Karpas-422 (cell line): Measurements from ENCODE around the gene APOBEC3G. TPM values are rescaled to one million over a fixed set of nuclear protein-coding genes. Genes with fewer than 3 reads are reported as not detected.
"Not testable (repeated sequence)": the region's sequence is repeated elsewhere in the genome, so short reads cannot be mapped to it uniquely, and the experiment has no call there.

Experiments
- DNase-seq: peaks from one replicate; pipeline ENCODE4 v3.0.0-alpha.2; 2015
- H2AFZ ChIP-seq: fragments of 200-600 bp; sonication (generic); 2 replicates; pipeline ENCODE4 v1.6.1; 2014; ENCODE audit warnings: antibody characterized with exemption, low read length, mixed read lengths
- H3K27ac ChIP-seq: fragments of 200-600 bp; sonication (generic); 2 replicates; pipeline ENCODE4 v1.5.1; 2014; ENCODE audit warnings: mild to moderate bottlenecking, low read length, moderate library complexity
- H3K27me3 ChIP-seq: fragments of 200-600 bp; sonication (generic); 2 replicates; pipeline ENCODE4 v1.6.1; 2014; ENCODE audit warnings: low read length, mixed read lengths
- H3K36me3 ChIP-seq: fragments of 200-600 bp; sonication (generic); 2 replicates; pipeline ENCODE4 v1.6.1; 2014; ENCODE audit warnings: low read length, mixed read lengths; ENCODE audit not compliant: insufficient read depth
- H3K4me1 ChIP-seq: fragments of 200-600 bp; sonication (generic); 2 replicates; pipeline ENCODE4 v1.6.1; 2014; ENCODE audit warnings: mild to moderate bottlenecking, low read length, mixed read lengths
- H3K4me2 ChIP-seq: fragments of 200-600 bp; sonication (generic); 2 replicates; pipeline ENCODE4 v1.6.1; 2014; ENCODE audit warnings: low read length, low read depth, mild to moderate bottlenecking; ENCODE audit not compliant: poor library complexity, severe bottlenecking
- H3K4me3 ChIP-seq: fragments of 200-600 bp; sonication (generic); 2 replicates; pipeline ENCODE4 v1.5.1; 2014; ENCODE audit warnings: mild to moderate bottlenecking, antibody characterized with exemption, low read length, mixed read lengths
- H3K79me2 ChIP-seq: fragments of 200-600 bp; sonication (generic); 2 replicates; pipeline ENCODE4 v1.6.1; 2014; ENCODE audit warnings: mild to moderate bottlenecking, low read length, mixed read lengths
- H3K9ac ChIP-seq: fragments of 200-600 bp; sonication (generic); 2 replicates; pipeline ENCODE4 v1.6.0; 2014; ENCODE audit warnings: low read length
- H3K9me2 ChIP-seq: fragments of 200-600 bp; sonication (generic), shearing (Covaris generic); replicated peaks from 2 replicates; pipeline ENCODE4 v1.6.0; 2014; ENCODE audit warnings: mild to moderate bottlenecking, low read length, moderate library complexity; ENCODE audit not compliant: insufficient read depth
- H3K9me3 ChIP-seq: fragments of 300-700, 200-600 bp; sonication (generic); 2 replicates; pipeline ENCODE4 v1.6.1; 2014; ENCODE audit warnings: low read length, mixed read lengths
- H4K20me1 ChIP-seq: fragments of 200-600 bp; sonication (generic); 2 replicates; pipeline ENCODE4 v1.6.1; 2014; ENCODE audit warnings: mild to moderate bottlenecking, antibody characterized with exemption, low read length, low read depth; ENCODE audit not compliant: insufficient read depth
- total RNA-seq: library from RNA; depleted of rRNA; stranded (reverse); fragments of >200 nt; shearing (Covaris generic); gene quantifications from 2 replicates; pipeline ENCODE4 v1.2.3, GENCODE V29; 2014; ENCODE audit warnings: low replicate concordance

Gene APOBEC3G
- total RNA-seq, 1 experiment from 2014 or later: 6.5 TPM

GRCh38 chr22:39073981-39074380 is 3.1 kb upstream of the APOBEC3G start:
- no peak for DNase-seq
- H3K9me3 ChIP-seq: no peaks in the 10 kb centered on the region
- no peak overlapping the region for H3K9ac ChIP-seq
- H3K27ac ChIP-seq: no peak overlapping the region
- H4K20me1 ChIP-seq: no peaks in the 10 kb centered on the region
- no peaks in the 10 kb centered on the region for H3K36me3 ChIP-seq
- peaks cover 16% of the 10 kb centered on the region for H3K4me1 ChIP-seq
- no peaks in the 10 kb centered on the region for H3K79me2 ChIP-seq
- H3K27me3 ChIP-seq: no peaks in the 10 kb centered on the region
- H2AFZ ChIP-seq: no peak overlapping the region
- no peak overlapping the region for H3K4me2 ChIP-seq
- no peaks in the 10 kb centered on the region for H3K9me2 ChIP-seq
- H3K4me3 ChIP-seq: no peak overlapping the region

GRCh38 chr22:39076155-39077025 is 685 bp upstream of the APOBEC3G start:
- H4K20me1 ChIP-seq, H3K36me3 ChIP-seq, H3K4me2 ChIP-seq, H3K9ac ChIP-seq, H3K9me2 ChIP-seq, H2AFZ ChIP-seq, H3K4me3 ChIP-seq, H3K27me3 ChIP-seq, DNase-seq, H3K79me2 ChIP-seq, H3K27ac ChIP-seq, H3K9me3 ChIP-seq: not testable (repeated sequence)
- H3K4me1 ChIP-seq: peaks cover 16% of the 10 kb centered on the region

GRCh38 chr22:39077912-39078311 is 837 bp downstream of the APOBEC3G start:
- H3K27ac ChIP-seq, H4K20me1 ChIP-seq, H3K4me3 ChIP-seq, H3K9me2 ChIP-seq, H3K79me2 ChIP-seq, H2AFZ ChIP-seq, H3K9me3 ChIP-seq, H3K27me3 ChIP-seq, DNase-seq, H3K9ac ChIP-seq, H3K36me3 ChIP-seq, H3K4me1 ChIP-seq, H3K4me2 ChIP-seq: not testable (repeated sequence)

- Histone ChIP-seq H3K27ac (no peak overlapping the region), H4K20me1 (no peaks in the 10 kb centered on the region), H3K4me3 (no peak overlapping the region), H3K4me2 (no peak overlapping the region), H3K79me2 (no peaks in the 10 kb centered on the region), H3K36me3 (no peaks in the 10 kb centered on the region), H3K9me2 (no peaks in the 10 kb centered on the region), H3K27me3 (no peaks in the 10 kb centered on the region), H3K4me1 (peaks cover 6% of the 10 kb centered on the region), H3K9me3 (no peaks in the 10 kb centered on the region), H2AFZ (no peak overlapping the region), H3K9ac (no peak overlapping the region)
- DNase-seq: no peak
Measured at GRCh38 chr22:39078329-39078728, 1.3 kb downstream of the APOBEC3G start.

- not testable (repeated sequence) for H3K36me3 ChIP-seq, H3K4me3 ChIP-seq, H4K20me1 ChIP-seq, H3K4me1 ChIP-seq, H3K9ac ChIP-seq, H3K27ac ChIP-seq, H3K4me2 ChIP-seq, H3K9me3 ChIP-seq, DNase-seq, H3K9me2 ChIP-seq, H3K27me3 ChIP-seq, H3K79me2 ChIP-seq, H2AFZ ChIP-seq
Measured at GRCh38 chr22:39079054-39079637, 2.1 kb downstream of the APOBEC3G start.

- Histone ChIP-seq H3K9me3 (no peaks in the 10 kb centered on the region), H3K27me3 (no peaks in the 10 kb centered on the region), H4K20me1 (no peaks in the 10 kb centered on the region), H3K9ac (no peak overlapping the region), H3K36me3 (no peaks in the 10 kb centered on the region), H3K4me3 (no peak overlapping the region), H3K27ac (no peak overlapping the region), H3K4me1 (peaks cover 4% of the 10 kb centered on the region; the same call in 1 of the 2 replicates), H3K79me2 (no peaks in the 10 kb centered on the region), H2AFZ (no peak overlapping the region), H3K9me2 (no peaks in the 10 kb centered on the region), H3K4me2 (no peak overlapping the region)
- DNase-seq: no peak
Measured at GRCh38 chr22:39080052-39080762, 3.1 kb downstream of the APOBEC3G start.

GRCh38 chr22:39081016-39081415 is 3.9 kb downstream of the APOBEC3G start:
- Histone ChIP-seq H3K9me3 (no peaks in the 10 kb centered on the region), H4K20me1 (no peaks in the 10 kb centered on the region), H3K4me2 (no peak overlapping the region), H2AFZ (no peak overlapping the region), H3K9ac (no peak overlapping the region), H3K4me1 (peaks cover 4% of the 10 kb centered on the region; the same call in 1 of the 2 replicates), H3K27ac (no peak overlapping the region), H3K36me3 (no peaks in the 10 kb centered on the region), H3K9me2 (no peaks in the 10 kb centered on the region), H3K27me3 (no peaks in the 10 kb centered on the region), H3K79me2 (no peaks in the 10 kb centered on the region), H3K4me3 (no peak overlapping the region)
- no peak for DNase-seq

GRCh38 chr22:39081598-39081997 is 4.5 kb downstream of the APOBEC3G start:
- H3K4me1 ChIP-seq: peaks cover 4% of the 10 kb centered on the region; the same call in 1 of the 2 replicates
- no peaks in the 10 kb centered on the region for H3K79me2 ChIP-seq
- no peaks in the 10 kb centered on the region for H3K36me3 ChIP-seq
- H3K4me2 ChIP-seq: no peak overlapping the region
- no peak overlapping the region for H3K9ac ChIP-seq
- no peaks in the 10 kb centered on the region for H3K27me3 ChIP-seq
- no peak overlapping the region for H2AFZ ChIP-seq
- H3K9me3 ChIP-seq: no peaks in the 10 kb centered on the region
- no peaks in the 10 kb centered on the region for H3K9me2 ChIP-seq
- no peak for DNase-seq
- no peaks in the 10 kb centered on the region for H4K20me1 ChIP-seq
- no peak overlapping the region for H3K4me3 ChIP-seq
- H3K27ac ChIP-seq: no peak overlapping the region
